OCI-LY1 (cell line): ENCODE measurements around the gene HS3ST4.

Experiments used
- CTCF ChIP-seq: fragments of 200-600 bp; sonication (generic), shearing (Covaris generic); IDR thresholded peaks from 2 replicates; pipeline ENCODE4 v1.5.1; 2017; ENCODE audit warnings: mild to moderate bottlenecking, antibody characterized with exemption, low read length, moderate library complexity, mixed read lengths
- EZH2 ChIP-seq: fragments of 200-600 bp; sonication (generic), shearing (Covaris generic); IDR thresholded peaks from 2 replicates; pipeline ENCODE4 v1.8.0; 2017; ENCODE audit warnings: borderline replicate concordance, mixed run types, mild to moderate bottlenecking, antibody characterized with exemption, low read length, moderate library complexity, mixed read lengths

- TF ChIP-seq CTCF: no peak
- no peak for TF ChIP-seq EZH2
These were observed 194.8 kb downstream of the HS3ST4 start for GRCh38 chr16:25886598-25886997.
